ENCODE data around the gene PHKA2.

PHKA2 gene

DNA sequence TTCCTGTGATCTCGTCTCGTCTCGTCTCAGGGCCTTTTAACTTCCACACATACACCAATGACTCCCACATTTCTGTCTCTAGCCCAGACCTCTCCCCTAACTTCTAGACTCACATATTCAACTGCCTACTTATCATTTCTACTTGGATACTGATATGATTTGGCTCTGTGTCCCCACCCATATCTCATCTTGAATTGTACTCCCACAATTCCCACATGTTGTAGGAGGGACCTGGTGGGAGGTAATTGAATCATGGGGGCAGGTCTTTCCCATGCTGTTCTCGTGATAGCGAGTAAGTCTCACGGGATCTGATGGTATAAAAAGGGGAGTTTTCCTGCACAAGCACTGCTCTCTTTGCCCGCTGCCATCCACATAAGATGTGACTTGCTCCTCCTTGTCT is 8.9 kb downstream of the PHKA2 start:
- no peak for DNase-seq

DNA sequence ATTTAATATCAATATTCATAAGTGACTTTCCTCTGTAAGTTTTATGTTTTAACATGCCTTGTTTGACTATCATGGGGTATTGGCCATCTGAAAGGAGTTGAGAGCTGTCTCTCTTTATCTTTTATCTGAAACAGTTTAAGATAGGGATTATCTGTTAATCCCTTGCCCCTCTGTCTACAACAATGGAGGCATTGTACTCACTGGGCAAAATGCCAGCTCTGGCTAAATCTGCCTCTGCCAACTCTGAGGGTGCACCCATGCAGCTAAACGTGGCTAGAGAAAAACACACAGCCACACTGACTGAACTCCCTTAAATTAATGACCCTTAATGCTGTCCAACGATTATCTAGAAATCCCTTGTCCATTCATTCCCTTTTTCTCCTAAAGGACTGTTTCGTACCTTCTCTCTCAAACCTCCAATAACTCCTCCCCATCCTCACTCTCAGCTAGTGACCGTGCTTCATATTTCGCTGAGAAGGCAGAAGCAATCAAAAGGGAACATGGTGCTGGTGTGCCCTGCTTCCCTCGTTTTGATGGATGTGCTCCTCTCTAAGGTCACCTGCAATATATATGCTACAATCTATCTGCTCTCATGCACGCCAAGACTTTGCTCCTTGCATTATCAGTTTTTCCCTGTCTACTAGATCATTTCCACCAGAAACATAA is 10.3 kb downstream of the PHKA2 start:
- DNase-seq: no peak

DNA sequence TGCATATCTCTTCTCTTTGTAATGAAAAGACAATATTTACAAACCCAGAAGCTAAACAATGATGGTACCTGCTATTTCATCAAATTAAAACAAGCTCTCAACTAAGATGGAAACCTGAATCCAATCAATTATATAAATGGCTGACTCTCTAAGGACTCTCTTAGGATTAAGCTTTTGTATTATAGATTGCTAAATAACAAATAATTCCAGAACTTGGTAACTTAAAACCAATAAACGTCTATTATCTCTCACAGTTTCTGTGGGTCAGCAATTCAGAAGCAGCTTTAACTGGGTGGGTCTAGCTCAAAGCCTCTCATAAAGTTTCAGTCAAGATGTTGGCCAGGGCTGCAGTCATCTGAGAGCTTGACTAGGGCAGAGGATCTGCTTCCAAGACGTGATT is 12.4 kb downstream of the PHKA2 start:
- DNase-seq: no peak

DNA sequence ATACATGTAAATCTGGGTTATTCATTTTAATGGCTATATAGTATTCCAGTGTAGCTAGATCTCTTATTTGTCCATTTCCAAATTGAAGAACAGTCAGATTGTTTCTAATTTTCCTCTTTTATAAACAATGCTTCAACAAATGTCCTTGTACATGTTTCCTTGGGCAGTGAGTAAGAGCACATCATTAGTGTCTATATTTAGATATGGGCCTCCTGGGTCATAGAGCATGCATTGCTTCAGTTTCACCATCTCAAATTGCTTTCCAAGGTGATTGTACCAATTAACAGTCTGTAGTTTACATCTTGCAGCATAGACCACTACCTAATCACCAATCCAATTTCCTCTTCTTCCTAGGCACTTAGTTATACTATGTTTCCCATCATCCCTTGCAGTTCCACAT is 13.4 kb downstream of the PHKA2 start:
- no peak for DNase-seq

DNA sequence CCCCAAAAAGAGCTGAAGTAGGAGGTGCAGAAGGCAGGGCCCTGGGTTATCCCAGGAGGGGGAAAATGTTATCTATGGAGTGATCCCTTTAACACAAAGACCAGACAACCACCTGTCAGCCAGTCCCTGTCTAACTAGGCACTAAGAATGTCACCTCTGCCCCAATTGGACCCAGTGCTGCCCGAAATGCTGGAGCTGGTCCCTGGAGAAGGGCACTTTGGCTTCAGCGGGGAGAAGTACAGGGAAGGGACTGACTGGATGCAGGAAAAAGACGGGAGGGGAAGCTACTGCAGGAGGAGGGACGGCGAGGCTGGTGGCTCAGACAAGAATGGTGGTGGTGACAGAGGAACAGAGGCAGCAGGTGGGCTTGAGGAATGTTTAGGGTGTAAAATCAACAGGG is 17.3 kb downstream of the PHKA2 start:
- DNase-seq: no peak

DNA sequence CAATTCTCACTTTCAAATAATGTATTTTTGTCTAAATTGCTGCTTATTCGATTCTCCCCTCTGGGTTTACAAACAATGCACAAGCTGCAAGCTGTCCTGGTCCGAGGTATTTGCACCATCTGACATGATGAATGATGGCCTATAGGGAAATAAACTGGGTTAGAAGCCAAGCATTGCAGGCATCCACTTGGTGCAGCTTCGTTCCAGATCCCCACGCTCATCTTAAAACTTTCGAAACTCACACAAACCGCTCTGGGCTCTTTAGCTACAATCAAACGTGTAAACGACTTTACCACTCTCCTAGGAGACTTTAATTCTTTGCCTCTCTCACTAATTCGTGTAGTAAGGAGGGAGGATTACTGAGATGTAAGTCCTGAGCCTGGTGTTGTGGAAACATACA is 19.0 kb downstream of the PHKA2 start:
- no peak for DNase-seq

DNA sequence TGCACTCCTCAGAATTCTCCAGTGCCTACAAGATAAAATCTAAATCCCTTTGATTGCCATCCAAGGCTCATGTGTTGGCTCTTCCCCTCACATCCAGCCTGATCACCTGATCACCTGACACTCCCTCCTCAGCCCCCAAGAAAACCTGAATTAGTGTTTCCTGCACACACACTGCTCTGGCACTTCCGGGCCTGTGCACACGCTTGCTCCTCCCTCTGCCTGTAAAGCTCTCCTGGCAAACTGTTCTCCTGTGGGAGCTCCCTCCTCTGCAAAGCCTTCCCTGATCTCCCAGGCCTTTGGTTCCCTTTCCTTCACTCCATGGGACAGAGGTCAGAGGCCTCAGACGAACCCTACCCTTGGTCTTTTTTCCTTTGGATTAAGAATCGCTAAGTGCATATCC is 19.9 kb downstream of the PHKA2 start:
- DNase-seq: no peak

DNA sequence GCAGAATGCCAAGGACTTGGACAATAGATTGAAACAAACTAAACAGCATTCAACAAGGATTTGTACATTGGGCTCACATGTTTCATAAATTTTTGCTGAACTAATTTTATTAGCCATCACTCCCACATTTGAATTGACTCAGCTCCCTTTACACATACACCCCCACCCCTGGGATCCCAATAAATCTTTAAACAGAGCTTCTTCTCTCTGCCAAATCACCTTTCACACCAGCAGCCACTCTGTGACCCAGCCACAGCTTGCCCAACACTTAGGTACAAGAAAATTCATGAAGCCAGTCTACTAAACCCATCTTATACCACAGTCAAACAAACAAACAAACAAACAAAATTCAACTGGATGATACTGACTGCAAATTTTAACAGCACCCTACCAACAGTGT is 21.6 kb downstream of the PHKA2 start:
- DNase-seq: no peak

DNA sequence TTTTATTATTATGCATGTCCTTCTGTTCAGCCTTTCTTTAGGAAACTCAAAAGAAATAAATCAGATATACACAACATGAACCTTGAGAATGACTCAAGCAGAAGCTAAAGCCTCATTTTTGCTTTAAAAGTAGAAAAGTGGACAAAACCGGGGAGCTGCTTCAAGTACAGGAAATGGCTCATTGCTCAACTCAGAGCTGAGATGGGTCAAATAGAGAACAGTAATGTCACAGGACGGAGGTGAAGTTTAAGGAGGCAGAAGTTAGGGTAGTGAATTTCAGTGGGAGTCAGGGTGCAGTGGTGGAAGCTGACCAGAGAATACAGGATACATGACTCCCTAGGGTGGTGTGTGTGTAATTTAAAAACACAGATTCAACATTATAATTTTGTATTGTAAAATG is 22.2 kb downstream of the PHKA2 start:
- no peak for DNase-seq

DNA sequence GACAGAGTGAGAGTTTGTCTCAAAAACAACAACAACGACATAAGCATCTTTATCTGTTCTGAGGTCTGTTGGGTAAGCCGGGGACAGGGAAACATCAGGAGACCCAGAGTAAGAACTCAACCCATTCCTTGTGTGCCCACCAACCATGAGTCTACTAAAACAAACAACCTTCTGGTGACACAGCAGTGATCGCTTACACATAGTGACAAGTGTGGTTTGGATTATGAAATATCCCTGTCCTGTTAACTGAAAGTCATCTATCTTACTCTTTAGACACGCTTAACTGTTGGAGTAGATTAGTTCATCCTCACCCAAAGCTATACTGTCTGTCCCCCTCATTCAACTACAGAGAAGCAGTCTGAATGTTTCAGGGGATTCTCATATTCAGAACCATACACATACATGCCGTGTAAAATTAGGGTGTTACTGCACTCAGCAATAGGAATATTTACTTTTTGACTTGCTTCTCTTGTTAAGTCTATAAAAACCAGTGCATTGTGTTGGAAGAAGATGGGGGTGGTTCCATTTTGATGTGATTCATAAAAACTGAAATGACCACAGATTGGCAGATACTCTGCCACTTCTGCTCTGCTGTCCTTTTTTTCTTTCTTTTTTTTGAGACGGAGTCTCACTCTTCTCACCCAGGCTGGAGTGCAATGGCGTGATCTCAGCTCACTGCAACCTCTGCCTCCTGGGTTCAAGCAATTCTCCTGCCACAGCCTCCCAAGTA is 27.4 kb downstream of the PHKA2 start:
- DNase-seq: no peak

DNA sequence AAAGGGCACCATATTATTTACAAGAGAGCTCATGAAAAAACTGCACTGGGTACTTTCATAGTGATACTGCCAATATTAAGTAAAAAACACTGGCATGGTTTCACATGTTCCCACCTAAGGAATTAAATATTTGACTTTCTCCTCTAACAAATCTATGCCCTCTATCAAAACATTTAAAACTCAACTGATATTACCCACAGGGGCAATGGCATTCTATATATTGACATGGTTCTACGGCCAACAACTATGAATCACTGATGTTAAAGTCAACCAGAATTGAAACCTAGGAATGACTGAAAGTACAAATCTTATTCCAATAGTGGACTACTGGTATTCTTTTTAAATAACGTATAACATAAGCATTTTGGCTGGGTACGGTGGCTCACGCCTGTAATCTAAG is 28.2 kb downstream of the PHKA2 start:
- no peak for DNase-seq

DNA sequence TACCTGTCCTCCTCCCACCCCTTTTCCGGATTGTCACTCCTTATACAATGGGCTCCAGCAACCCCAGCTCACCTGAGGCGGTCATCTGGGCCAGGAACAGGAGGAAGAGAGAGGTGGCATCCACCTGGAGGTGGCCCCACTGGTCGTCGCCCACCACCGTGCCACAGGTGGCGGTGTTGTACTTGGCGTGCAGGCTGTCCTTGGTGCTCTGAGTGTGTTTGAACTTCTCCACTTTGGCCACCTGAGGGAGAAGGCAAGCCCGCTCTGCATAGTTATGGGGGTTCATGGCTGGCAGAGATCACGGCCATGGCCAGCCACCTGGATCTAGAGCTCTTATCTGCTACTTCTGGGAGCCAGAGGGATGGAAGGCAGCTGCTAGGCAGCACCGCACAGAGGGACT is 32.9 kb downstream of the PHKA2 start:
- no peak for DNase-seq

DNA sequence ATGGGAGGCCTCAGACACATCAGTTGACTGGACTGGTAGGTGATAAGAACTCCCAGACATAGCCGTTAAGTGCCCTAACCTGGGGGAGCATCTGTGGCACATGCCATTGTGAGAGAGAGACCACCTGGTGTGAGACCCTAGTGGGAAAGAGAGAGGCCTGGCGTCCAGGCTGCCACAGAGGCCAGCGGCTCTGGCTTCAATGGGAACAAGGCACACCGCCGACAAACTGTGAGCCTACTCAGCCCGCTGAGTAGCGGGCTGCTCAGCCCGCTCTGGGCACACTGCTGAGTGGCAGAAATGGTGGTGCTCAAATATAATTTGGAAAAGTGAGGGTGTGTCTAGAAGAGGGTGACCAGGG is 34.0 kb downstream of the PHKA2 start:
- DNase-seq: no peak

DNA sequence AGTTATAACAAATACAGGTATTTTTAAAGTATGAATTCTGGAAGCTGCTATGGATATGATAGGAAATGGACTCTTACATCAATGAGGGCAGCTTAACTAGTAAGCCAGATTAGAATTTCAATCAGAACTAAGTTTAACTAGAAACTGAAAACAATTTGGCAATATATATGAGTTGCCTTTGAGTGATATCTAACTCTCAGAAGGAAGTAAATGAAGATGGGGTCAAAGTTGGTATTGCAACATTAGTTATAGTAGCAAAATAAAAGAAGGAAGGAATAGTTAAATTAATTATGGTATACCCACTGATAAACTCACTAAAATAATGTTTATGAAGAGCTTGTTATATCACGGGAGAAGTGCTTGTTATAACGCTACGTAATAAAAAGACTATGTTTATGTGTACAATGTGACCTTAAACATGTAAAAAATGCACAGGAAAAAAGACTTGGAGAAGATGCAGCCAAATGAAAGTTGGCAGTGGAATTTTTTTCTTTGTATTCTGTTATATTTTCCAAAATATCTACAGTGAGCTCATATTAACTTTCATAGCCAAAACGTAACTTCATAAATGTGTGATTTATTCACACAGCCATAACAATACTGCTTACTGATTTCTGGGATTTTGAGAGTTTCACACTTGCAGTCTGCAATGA is 34.5 kb downstream of the PHKA2 start:
- DNase-seq: no peak

DNA sequence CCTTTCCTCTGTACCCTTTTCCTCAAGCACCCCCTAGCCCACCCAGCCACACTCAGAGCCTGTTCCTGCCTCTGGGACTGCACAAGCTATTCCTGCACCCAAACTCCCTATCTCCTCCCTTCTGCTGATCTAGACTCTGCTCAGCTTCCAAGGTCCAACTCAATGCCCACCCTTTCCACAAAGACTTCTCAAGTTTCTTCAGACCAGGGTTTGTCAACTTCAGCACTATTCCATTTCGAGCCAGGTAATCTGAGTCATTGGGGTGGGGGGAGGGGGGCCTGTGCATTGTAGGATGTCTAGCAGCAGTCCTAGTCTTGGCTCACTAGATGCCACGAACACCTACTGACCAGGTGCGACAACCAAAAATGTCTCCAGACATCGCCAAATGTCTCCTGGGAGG is 37.3 kb downstream of the PHKA2 start:
- DNase-seq: no peak

DNA sequence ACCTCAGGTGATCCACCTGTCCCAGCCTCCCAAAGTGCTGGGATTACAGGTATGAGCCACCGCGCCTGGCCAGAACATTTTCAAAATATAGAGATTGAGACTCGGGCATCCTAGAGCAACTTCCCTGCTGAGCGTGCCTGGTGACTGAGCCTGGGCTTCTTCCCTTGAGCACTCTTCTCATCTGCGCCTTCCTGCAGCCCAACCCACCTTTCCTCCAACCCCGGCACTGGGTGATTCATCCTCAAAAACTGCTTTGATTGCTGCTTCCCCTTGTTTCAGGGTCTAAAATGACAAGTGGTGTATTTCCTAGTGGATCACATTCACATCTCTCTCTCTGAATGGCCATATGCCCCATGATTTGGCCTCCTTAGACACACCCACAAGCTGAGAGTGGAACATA is 37.8 kb downstream of the PHKA2 start:
- DNase-seq: no peak

DNA sequence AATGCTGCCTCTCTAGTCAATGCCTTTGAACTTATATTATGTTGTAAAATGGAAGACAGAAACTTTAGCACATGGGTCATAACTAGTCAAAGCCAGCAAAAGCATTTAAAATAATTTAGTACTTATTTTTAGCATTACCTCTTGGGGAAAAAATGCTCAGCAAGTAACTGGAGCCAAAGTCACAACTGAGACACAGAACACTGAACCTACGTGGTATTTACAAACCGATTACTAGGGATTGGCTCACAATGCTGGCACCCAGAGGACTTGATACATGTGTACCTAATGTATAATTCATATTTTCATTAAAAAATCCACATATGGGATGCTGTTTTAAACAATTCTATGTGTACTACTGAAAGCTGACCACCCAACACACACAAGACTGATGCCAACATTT is 38.4 kb downstream of the PHKA2 start:
- no peak for DNase-seq

DNA sequence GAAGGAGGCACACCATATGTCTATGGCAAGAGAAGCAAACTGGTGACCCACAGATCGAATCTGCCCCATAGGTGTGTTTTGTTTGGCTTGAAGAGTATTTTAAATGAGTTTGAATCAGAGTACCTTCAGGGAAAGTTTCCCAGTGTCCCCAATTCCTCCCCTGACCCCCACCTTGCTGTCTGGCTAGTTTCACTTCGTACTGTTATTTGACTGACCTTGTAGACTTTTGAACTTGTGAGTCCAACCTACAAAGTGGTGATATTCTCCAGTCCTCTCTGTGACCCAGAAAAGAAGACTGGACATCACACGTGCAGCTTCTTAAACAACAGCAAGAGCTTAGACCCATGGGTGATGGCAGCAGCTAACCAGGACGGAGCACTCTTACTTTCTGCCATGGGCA is 39.4 kb downstream of the PHKA2 start:
- no peak for DNase-seq

DNA sequence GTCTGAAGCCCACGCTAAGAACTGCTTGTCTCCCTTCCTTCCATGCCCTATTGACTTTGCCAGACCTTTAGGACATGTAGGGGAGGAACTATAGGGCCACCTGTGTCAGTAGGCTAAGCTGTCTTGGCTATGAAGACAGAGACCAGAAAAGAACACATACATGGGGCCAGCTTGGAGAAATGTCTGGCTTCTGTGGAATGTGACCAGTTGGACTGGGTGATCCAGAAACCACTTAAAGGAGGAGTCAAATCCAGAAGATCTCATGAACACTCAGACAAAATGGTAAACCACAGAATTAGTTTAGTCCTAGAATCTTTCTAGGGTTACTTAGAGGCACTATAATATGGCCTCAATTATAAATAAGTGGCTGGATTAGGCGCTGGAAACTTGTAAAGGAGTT is 42.0 kb downstream of the PHKA2 start:
- no peak for DNase-seq

DNA sequence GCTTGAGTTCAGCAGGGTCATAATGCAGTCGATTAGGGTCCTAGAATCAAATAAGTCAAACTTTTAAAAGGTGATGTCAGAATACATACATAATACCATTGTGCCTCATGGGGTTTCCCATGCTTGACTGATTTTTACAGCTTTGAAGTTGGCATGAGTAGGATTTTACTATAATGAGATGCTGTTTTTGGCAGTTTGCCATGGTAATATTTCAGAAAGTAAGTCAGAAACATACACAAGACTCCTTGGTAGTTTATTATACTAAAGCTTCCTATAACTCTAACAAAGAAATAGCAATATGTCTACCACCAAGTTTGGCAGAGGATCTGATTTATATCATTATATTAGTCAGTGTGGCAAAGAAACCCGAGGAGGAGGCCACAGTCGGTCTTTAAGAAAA is 45.2 kb downstream of the PHKA2 start:
- no peak for DNase-seq

DNA sequence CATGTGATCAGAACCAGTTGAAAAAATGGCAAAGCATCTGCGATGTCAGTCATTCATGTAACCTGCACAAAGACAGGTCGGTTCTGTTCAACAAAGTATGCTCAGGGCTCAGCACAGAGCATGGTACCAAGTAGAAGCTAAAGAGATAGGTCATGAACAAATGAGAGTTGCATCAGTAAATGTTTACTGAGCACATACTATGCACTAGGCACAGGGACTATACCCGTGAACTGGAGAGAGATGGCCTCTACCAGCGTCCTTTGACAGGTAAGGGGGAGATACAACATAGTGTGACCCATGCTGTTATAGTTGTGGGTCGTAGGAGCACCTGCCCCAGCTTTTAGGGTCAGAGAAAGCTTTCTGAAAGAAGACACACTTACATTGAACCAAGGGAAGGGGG is 46.7 kb downstream of the PHKA2 start:
- DNase-seq: no peak

DNA sequence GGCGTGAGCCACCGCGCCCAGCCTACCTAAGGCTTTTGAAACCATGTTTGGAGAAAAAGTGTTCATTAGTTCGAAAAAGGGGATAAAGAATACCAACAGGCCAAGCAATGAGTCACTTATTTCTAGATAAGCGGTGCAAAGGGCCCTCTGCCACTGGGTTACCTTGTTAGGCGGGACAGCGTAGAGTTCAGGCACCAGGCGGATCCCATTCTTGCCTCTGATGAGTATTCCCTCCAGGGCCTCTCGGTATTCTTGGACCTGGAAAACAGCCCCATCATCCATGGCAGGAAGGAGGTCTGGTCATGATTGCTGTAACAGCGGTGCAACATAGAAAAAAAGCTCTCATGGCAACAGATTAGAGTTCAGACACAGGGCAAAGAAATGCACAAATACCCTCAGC is 48.0 kb downstream of the PHKA2 start:
- DNase-seq: no peak

DNA sequence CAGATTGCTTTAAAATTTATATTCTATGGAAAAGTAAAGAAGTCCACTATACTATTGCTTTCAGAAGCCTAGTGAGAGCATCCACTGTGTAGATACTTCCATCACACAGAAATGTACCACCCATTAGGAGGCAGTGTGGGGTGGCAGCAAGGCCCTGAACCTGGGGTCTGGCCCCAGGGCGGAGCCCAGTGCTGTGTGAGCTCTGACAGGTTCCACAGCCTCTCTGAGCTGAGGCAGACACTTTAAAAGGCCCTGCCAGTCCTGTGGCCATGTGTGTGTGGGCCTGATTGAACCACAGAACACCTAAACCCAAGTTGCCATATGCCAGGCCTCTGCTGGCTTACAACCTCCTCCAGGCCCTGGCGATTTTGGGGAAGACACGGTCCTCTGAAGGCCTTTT is 49.2 kb downstream of the PHKA2 start:
- no peak for DNase-seq

DNA sequence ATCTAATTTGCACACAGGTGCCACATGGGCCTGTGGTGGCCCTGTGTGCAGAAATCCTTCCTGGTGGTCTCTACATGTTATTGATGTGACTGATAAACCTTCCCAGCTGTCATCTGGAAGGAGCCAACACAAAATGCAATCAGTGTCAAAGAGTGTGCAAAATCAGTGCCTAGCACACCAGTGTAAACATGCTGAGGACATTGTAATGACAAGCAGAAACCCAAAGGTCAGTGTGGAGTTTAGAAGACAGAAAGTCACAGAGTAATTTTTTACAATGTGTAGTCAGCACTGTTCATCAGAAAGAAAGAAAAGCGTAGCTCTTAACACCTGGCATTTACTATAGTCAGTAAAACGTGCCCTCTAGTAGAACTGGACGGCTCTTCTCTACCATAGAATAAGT is 50.3 kb downstream of the PHKA2 start:
- no peak for DNase-seq

DNA sequence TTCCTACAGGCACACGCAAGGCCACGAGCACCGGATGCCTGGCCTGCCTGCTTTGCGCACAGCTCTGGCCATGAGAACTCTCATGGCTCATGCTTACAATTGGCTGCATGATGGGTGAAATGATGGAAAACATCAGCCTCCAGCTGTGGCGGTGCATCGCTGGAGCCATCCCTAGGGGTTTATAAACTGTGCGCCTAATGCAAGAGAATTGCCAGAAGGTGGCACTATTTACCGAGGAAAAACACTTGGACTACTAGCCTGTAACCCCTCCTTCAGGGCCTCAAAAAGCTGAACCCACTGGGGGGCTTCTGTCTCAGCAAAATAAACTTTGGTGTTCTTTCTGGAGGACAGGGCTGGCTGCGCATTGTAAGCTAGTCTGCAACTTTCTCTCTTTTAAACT is 51.9 kb downstream of the PHKA2 start:
- no peak for DNase-seq

All from CD4-positive, alpha-beta T cell treated with Interleukin-4 for 4 hours (primary cell).